Pancreas (tissue), 10 donors: Measurements from ENCODE around the gene PARL. TPM values are rescaled to one million over a fixed set of nuclear protein-coding genes. Genes with fewer than 3 reads are reported as not detected.
A peak's percentile ranks its signal among the peaks of the same experiment; 100 is the strongest.

Source experiments
- ATAC-seq, 4 donors: fragments of 200-7000 bp; cut with Tn5 transposase; one replicate each; pipeline versions ENCODE4 v1.8.0 to v1.9.1; 2020; ENCODE audit warnings: mild to moderate bottlenecking in 4 of 4, moderate library complexity in 4 of 4
- DNase-seq, 6 donors: peaks; one replicate each; pipeline ENCODE4 v3.0.0-alpha.2; 2020
- FAIRE-seq: peaks from 2 replicates; lab custom pipeline; 2012; peaks lifted over from hg19 to GRCh38; lab: Jason Lieb, UNC
- H3K27ac ChIP-seq, 4 donors: fragments of 200-600 bp; sonication (generic); 1 replicate in 3 of 4; 2 replicates in 1 of 4; pipeline versions ENCODE4 v1.5.0 to v1.8.0; 2020
- H3K27me3 ChIP-seq, 4 donors: fragments of 200-600 bp; one replicate each; pipeline ENCODE4 v1.8.0; 2021
- H3K36me3 ChIP-seq, 3 donors: fragments of 200-600 bp; sonication (generic) in 1 of 3; one replicate each; pipeline versions ENCODE4 v1.5.0 to v1.8.0; 2020 to 2021
- H3K4me1 ChIP-seq, 3 donors: fragments of 200-600 bp; one replicate each; pipeline ENCODE4 v1.8.0; 2021
- H3K4me3 ChIP-seq, 4 donors: fragments of 200-600 bp; sonication (generic) in 2 of 4; one replicate each; pipeline versions ENCODE4 v1.5.0 to v1.8.0; 2020 to 2021
- H3K9me3 ChIP-seq, 4 donors: fragments of 200-600 bp; one replicate each; pipeline ENCODE4 v1.8.0; 2021
- CTCF ChIP-seq, 4 donors: fragments of 200-600 bp; sonication (generic) in 3 of 4; IDR thresholded peaks; one replicate each; pipeline versions ENCODE4 v1.5.0 to v1.8.0; 2021; ENCODE audit warnings: antibody characterized with exemption in 4 of 4
- WGBS, 2 donors: extraction: QIAGEN DNeasy Blood & Tissue Kit; methylation state at CpG; one replicate each; pipeline ENCODE4 v1.1.7; 2013; 5-methylcytosine and 5-hydroxymethylcytosine counted together
- intact Hi-C, 3 donors: fragments of 100-400 bp; cut with DNase I; formaldehyde crosslinking; loops; one replicate each; pipeline versions ENCODE4 v1.11.1 to v1.14.2; 2022
- polyA plus RNA-seq, 2 donors: library from polyadenylated mRNA; stranded (reverse); fragments of 200-250 nt; gene quantifications; one replicate each; pipeline ENCODE4 v1.2.3, GENCODE V29; 2013
- total RNA-seq, 6 donors: library from RNA; stranded (reverse); fragmentation: NEBNext Ultra II Directional in 4 of 6; extraction: Animal tissue kit (Norgen Biotek cat#: 25700) in 4 of 6; gene quantifications; one replicate each; pipeline versions ENCODE4 v1.2.1 to v1.2.4, GENCODE V29; 2021 to 2023
- donor health status: healthy with polysubstance abuse.
- donor health status: DM: no; HTN: no; CAD: no; lungs with moderate emphysema.
- donor health status: DM: no; HTN: no; CAD: no.
- donor health status: control.
- donor health status: control.
- donor health status: Bipolar disorder and iron deficiency.
- donor health status: DM: yes; HTN: yes; CAD: no.
- donor health status: DM: no; HTN: no; CAD: no.
- donor health status: DM: no; HTN: no; CAD: no.
- donor health status: DM: yes; HTN: yes; CAD: no.

PARL gene
- total and polyA plus RNA-seq, 8 donors, result 26.4 to 65.8 (median 36.1) TPM

DNA sequence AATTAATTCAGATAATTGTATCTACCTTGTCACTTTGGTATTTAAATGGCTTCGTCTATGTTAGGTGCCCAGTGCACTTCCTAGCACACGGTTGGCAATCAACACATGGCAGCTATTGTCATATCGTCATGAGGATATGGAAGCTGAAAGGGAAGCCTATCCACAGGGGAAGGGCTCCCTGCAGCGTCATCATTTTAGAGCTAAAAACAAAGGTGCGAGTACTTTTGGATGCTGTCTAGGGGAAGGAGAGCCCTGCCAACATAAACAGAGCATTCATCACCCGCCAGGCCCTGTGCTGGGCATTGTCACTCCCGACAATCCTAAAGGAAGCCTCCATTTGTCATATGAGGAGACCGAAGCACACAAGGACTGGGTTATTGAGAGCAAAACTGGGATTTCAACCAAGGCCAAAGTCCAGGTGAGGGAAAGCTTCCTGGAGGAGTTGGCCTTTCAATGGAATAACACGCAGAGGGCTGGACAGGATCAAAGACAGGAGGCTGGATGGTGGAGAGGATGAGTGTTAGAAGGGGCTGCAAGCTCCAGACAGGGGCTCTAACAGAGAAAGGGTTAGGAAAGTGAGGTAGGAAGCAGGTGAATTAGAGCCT, 8.0 kb upstream of the PARL start:
- Histone ChIP-seq H3K27me3 (no peaks in the 10 kb centered on the region), H3K4me3 (no peak overlapping the region), H3K4me1 (no peaks in the 10 kb centered on the region), H3K36me3 (no peaks in the 10 kb centered on the region), H3K27ac (no peak overlapping the region), H3K9me3 (no peaks in the 10 kb centered on the region)
- WGBS, 2 donors, result 41 to 44% methylated on average over 9 of the region's 9 CpGs
- ATAC-seq (no peak), FAIRE-seq (no peak), DNase-seq (no peak)
- intact Hi-C loops, result loop anchor here in 2 of 3 donors (10.0 kb wide), 2 partner anchors 342 to 352 kb away; partner anchors contain the start of genes ALG3 (in 1 of the 2) and EEF1AKMT4 (in 1 of the 2)
- TF ChIP-seq CTCF (IDR thresholded peaks at IDR 0.05), result no peak

- Histone ChIP-seq H3K4me3 (no peak overlapping the region), H3K36me3 (no peaks in the 10 kb centered on the region), H3K9me3 (no peaks in the 10 kb centered on the region), H3K27ac (no peak overlapping the region), H3K27me3 (no peaks in the 10 kb centered on the region), H3K4me1 (peaks cover 6 to 18% (median 11%) of the 10 kb centered on the region in 3 donors)
- no peak for FAIRE-seq
- intact Hi-C loops, result no loop called here
- no peak for TF ChIP-seq CTCF (IDR thresholded peaks at IDR 0.05)
- no peak for DNase-seq
- WGBS, 2 donors, result 83% methylated on average over 10 of the region's 10 CpGs
- no peak for ATAC-seq
Observed at GRCh38 chr3:183885766-183886165, 1.1 kb upstream of the PARL start.

DNA sequence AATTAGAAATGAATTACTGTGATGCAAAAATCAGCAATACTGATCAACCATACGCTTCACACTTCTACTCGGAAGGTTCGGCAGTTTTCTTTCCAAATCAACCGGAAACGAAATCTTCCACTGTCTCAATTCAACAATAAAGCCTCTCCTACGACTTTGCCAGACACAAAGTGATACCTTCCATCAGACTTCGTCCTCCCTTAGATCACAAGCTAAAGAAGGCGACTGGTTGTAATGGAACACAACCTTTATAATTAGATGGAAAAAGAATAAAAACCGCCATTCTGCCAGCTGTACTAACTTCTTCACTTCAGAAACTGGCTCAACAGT, 618 bp downstream of the PARL start:
- no peak for TF ChIP-seq CTCF (IDR thresholded peaks at IDR 0.05)
- Histone ChIP-seq H3K36me3 (no peaks in the 10 kb centered on the region), H3K27me3 (no peaks in the 10 kb centered on the region), H3K27ac (peak overlapping the region in 2 of 4 donors; percentile 50 to 65), H3K4me3 (peak overlapping the region; percentile 61 to 96 (median 88)), H3K4me1 (peaks cover 6 to 18% (median 11%) of the 10 kb centered on the region in 3 donors), H3K9me3 (no peaks in the 10 kb centered on the region)
- ATAC-seq, result no peak
- 0 to 1% methylated on average over 9 of the region's 9 CpGs for WGBS, 2 donors
- intact Hi-C loops, result no loop called here
- no peak for FAIRE-seq
- no peak for DNase-seq

DNA sequence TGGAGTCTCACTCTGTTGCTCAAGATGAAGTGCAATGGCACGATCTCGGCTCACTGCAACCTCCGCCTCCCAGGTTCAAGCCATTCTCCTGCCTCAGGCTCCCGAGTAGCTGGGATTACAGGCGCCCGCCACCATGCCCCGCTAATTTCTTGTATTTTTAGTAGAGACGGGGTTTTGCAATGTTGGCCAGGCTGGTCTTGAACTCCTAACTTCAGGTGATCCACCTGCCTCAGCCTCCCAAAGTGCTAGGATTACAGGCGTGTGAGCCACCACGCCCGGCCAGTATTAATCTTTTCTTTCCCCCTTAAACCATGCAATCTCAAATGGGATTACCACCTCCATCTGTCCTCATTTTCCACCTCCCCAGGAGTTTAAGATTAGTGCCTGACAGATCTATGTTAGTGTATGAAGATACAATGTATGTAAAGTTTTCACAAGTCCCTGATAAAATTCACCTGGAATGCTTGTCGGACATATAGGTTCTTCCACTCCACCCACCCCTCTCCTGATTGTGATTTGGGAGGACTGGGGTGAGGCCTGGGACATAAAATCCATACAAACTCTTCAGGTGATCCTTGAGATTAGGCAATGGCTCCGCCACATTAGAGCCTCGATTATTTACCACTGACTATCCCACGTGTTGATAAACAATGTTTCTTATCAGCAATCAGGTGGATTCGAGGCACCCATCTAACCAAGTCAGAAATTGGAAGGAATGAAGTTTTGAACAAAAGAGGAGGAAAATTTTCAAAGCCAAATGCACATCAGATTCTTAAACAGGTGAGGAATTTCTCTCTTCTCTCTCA, 1.2 kb downstream of the PARL start:
- Histone ChIP-seq H3K9me3 (no peaks in the 10 kb centered on the region), H3K27ac (peak overlapping the region in 1 of 4 donors; percentile 65), H3K4me3 (peak overlapping the region; percentile 61 to 96 (median 88)), H3K36me3 (no peaks in the 10 kb centered on the region), H3K27me3 (no peaks in the 10 kb centered on the region), H3K4me1 (peaks cover 6 to 18% (median 11%) of the 10 kb centered on the region in 3 donors)
- no peak for FAIRE-seq
- TF ChIP-seq CTCF (IDR thresholded peaks at IDR 0.05), result no peak
- DNase-seq, result no peak
- intact Hi-C loops, result no loop called here
- ATAC-seq, result no peak
- 43 to 48% methylated on average over 16 of the region's 16 CpGs for WGBS, 2 donors

DNA sequence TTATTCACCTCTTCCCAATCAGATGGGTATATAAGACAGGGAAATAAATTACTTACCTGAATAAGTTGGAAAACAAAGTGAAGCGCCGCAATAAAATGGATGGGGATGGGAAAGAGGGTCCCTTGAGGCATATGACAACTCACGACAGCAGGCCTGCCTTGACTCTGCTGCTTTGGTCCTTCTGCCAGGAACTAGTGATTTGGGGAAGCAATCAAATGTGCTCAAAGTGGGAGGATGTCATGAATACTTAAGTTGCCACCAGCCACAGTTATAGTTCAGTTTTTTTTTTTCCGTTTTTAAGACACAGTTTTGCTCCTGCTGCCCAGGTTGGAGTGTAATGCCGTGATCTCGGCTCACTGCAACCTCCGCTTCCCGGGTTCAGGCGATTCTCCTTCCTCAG, 4.6 kb downstream of the PARL start:
- H3K4me1 ChIP-seq, result peaks cover 6 to 15% (median 11%) of the 10 kb centered on the region in 3 donors

More for the DNA sequence above, 4.6 kb downstream of the PARL start:
- no peaks in the 10 kb centered on the region for H3K27me3 ChIP-seq
- FAIRE-seq (no peak), ATAC-seq (no peak), DNase-seq (no peak)
- H3K9me3 ChIP-seq, result no peaks in the 10 kb centered on the region
- no peaks in the 10 kb centered on the region for H3K36me3 ChIP-seq
- H3K4me3 ChIP-seq, result no peak overlapping the region
- 91 to 96% methylated on average over 9 of the region's 9 CpGs for WGBS, 2 donors
- H3K27ac ChIP-seq, result no peak overlapping the region
- no peak for TF ChIP-seq CTCF (IDR thresholded peaks at IDR 0.05)
- intact Hi-C loops, result no loop called here
